Endothelial cell (in vitro differentiated cells): ENCODE measurements around the gene MYO7A. TPM values are rescaled to one million over a fixed set of nuclear protein-coding genes. Genes with fewer than 3 reads are reported as not detected.
A peak's percentile ranks its signal among the peaks of the same experiment; 100 is the strongest.

Experiments used
- DNase-seq: peaks from one replicate; pipeline ENCODE4 v3.0.0; 2021; ENCODE audit warnings: low spot score
- H3K27ac Mint-ChIP-seq: one replicate; pipeline ENCODE4 v1.8.0; 2021; ENCODE audit warnings: mixed read lengths, inconsistent platforms; ENCODE audit not compliant: unreplicated experiment
- H3K27me3 Mint-ChIP-seq: one replicate; pipeline ENCODE4 v1.8.0; 2021; ENCODE audit warnings: mild to moderate bottlenecking, moderate library complexity, mixed read lengths, inconsistent platforms; ENCODE audit not compliant: unreplicated experiment
- H3K36me3 Mint-ChIP-seq: one replicate; pipeline ENCODE4 v1.8.0; 2021; ENCODE audit warnings: mild to moderate bottlenecking, low read depth, mixed read lengths, inconsistent platforms; ENCODE audit not compliant: unreplicated experiment
- H3K4me1 Mint-ChIP-seq: one replicate; pipeline ENCODE4 v1.8.0; 2021; ENCODE audit warnings: mild to moderate bottlenecking, mixed read lengths, inconsistent platforms; ENCODE audit not compliant: unreplicated experiment
- H3K4me3 Mint-ChIP-seq: one replicate; pipeline ENCODE4 v1.8.0; 2021; ENCODE audit warnings: mild to moderate bottlenecking, mixed read lengths, inconsistent platforms; ENCODE audit not compliant: unreplicated experiment
- H3K9me3 Mint-ChIP-seq: one replicate; pipeline ENCODE4 v1.8.0; 2021; ENCODE audit warnings: mixed read lengths, inconsistent platforms; ENCODE audit not compliant: unreplicated experiment
- CTCF ChIP-seq: fragments of 200-600 bp; sonication (generic); IDR thresholded peaks from one replicate; pipeline ENCODE4 v1.5.0; 2021; ENCODE audit warnings: antibody characterized with exemption; ENCODE audit not compliant: unreplicated experiment
- total RNA-seq: library from RNA; stranded (reverse); fragmentation: NEBNext Ultra II Directional; extraction: Animal tissue kit (Norgen Biotek cat#: 25700); gene quantifications from one replicate; pipeline ENCODE4 v1.2.1, GENCODE V29; 2021; ENCODE audit not compliant: unreplicated experiment

MYO7A gene
- total RNA-seq, 1 donor from 2014 or later, result 18.3 TPM

- DNase-seq, result no peak
- Mint-ChIP-seq H3K4me3 (peak overlapping the region; percentile 65), H3K9me3 (no peaks in the 10 kb centered on the region), H3K27me3 (peaks cover 11% of the 10 kb centered on the region), H3K27ac (peak overlapping the region; percentile 70), H3K36me3 (peaks cover 10% of the 10 kb centered on the region), H3K4me1 (peaks cover 13% of the 10 kb centered on the region)
- no peak for TF ChIP-seq CTCF
Observed at GRCh38 chr11:77111946-77112345, 16.1 kb upstream of the MYO7A start.

DNA sequence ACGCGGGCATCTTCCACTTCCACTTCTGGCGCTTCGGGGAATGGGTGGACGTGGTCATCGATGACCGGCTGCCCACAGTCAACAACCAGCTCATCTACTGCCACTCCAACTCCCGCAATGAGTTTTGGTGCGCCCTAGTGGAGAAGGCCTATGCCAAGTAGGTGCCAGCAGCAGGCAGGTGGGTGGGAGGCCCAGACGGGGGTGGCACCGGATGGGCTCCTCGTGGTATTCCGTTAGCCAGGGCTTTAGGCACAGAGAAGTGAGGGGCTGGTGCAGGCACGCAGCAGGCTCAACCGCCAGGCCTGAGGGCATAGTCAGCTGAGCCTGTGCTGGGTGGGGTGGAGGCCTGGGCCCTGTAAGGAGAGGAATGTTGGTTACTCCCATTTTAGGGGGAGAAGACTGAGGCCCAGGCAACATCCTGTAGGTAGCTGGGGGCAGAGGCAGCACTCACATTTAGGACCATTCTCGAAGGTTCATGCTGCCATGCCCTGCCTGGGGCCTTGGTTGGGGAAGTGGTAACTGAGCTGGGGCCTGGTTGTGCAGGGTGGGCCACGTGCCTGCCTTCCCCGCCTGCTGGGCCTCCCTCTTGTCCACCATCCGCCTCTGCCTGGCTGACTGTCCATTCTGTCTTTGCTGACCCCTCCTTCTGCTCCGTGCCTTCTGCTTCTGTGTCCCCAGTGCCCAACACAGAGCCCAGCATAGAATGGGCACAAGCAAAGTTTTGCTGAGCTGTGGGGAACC lies 15.2 kb upstream of the MYO7A start:
- H3K9me3 Mint-ChIP-seq, result no peaks in the 10 kb centered on the region
- H3K27ac Mint-ChIP-seq, result no peak overlapping the region
- no peak overlapping the region for H3K4me3 Mint-ChIP-seq
- peaks cover 11% of the 10 kb centered on the region for H3K27me3 Mint-ChIP-seq
- peaks cover 10% of the 10 kb centered on the region for H3K36me3 Mint-ChIP-seq
- no peak for TF ChIP-seq CTCF
- no peak for DNase-seq
- peaks cover 13% of the 10 kb centered on the region for H3K4me1 Mint-ChIP-seq

DNA sequence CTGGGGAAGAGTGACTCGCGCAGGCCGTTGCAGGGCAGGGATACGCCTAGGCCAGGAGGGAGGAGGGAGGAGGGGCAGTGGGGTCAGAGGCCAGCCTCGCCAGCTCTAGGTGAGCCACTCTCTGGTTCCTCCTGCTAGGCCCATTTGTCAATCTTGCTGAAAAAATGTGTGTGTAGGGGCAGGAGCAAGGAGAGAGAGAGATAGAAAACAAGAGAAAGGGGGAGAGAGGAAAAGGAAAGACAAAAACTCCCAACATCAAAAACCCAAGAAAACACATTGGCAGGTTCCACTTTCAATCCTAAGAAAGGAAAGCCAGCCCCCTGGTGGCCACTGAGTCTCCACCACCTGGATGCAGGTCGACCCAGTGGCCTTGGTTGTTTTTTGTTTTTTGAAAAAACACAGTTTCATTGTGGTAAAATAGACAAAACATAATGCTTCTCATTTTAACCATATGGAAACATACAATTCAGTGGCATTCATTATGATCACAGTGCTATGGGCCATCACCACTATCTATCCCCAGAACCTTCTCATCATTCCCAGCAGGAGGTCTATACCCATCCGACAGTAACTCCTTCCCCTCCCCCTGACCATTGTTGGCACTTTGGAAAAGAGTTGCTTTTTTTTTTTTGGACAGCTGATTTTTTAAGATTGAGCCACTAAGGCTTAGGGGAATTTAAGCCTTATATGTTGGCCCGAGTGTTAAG lies 14.5 kb upstream of the MYO7A start:
- H3K4me3 Mint-ChIP-seq, result peak overlapping the region; percentile 67
- H3K4me1 Mint-ChIP-seq, result peaks cover 13% of the 10 kb centered on the region
- TF ChIP-seq CTCF, result peak; percentile 67
- no peak overlapping the region for H3K27ac Mint-ChIP-seq
- DNase-seq, result peak; percentile 51
- H3K36me3 Mint-ChIP-seq, result peaks cover 8% of the 10 kb centered on the region
- H3K9me3 Mint-ChIP-seq, result no peaks in the 10 kb centered on the region
- H3K27me3 Mint-ChIP-seq, result peaks cover 9% of the 10 kb centered on the region

GRCh38 chr11:77114089-77114463 lies 14.0 kb upstream of the MYO7A start:
- peaks cover 13% of the 10 kb centered on the region for H3K4me1 Mint-ChIP-seq
- peaks cover 4% of the 10 kb centered on the region for H3K36me3 Mint-ChIP-seq
- no peak overlapping the region for H3K27ac Mint-ChIP-seq
- no peak for DNase-seq
- H3K9me3 Mint-ChIP-seq, result no peaks in the 10 kb centered on the region
- H3K27me3 Mint-ChIP-seq, result peaks cover 10% of the 10 kb centered on the region
- no peak for TF ChIP-seq CTCF
- H3K4me3 Mint-ChIP-seq, result no peak overlapping the region

DNA sequence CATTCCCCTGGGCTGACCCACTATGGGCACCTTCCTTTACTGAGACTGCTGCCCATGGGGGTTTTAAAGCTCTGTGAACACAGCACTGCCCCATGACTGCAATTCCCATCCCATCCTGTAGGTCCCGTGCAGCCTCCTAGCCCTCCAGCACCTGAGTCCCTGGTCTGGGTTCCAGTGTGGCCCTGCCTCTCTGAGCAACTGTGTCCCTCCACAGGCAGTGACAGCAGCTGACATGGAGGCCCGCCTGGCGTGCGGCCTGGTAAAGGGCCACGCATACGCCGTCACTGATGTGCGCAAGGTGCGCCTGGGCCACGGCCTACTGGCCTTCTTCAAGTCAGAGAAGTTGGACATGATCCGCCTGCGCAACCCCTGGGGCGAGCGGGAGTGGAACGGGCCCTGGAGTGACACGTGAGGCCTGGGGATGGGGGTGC lies 12.8 kb upstream of the MYO7A start:
- H3K27me3 Mint-ChIP-seq, result peaks cover 7% of the 10 kb centered on the region
- TF ChIP-seq CTCF, result peak; percentile 41
- H3K4me1 Mint-ChIP-seq, result peaks cover 13% of the 10 kb centered on the region
- no peak overlapping the region for H3K27ac Mint-ChIP-seq
- no peak overlapping the region for H3K4me3 Mint-ChIP-seq
- peaks cover 4% of the 10 kb centered on the region for H3K36me3 Mint-ChIP-seq
- H3K9me3 Mint-ChIP-seq, result no peaks in the 10 kb centered on the region
- peak; percentile 27 for DNase-seq
